GM12875 (cell line): ENCODE measurements around the gene GPR160.

Experiments used
- H3K4me3 ChIP-seq: one replicate; pipeline ENCODE4 v1.5.1; 2011; ENCODE audit warnings: low read depth, low read length, control low read depth
- TF ChIP-seq, protein P1 (sequence below): IDR thresholded peaks from 2 replicates; pipeline ENCODE4 v1.5.1; 2011; ENCODE audit warnings: low read depth, mild to moderate bottlenecking, control low read depth, inconsistent platforms, low read length, moderate library complexity, borderline replicate concordance; ENCODE audit not compliant: insufficient read depth

GPR160 gene

GRCh38 chr3:169998668-169999131 is 39.1 kb upstream of the GPR160 start:
- TF ChIP-seq, protein P1, sequence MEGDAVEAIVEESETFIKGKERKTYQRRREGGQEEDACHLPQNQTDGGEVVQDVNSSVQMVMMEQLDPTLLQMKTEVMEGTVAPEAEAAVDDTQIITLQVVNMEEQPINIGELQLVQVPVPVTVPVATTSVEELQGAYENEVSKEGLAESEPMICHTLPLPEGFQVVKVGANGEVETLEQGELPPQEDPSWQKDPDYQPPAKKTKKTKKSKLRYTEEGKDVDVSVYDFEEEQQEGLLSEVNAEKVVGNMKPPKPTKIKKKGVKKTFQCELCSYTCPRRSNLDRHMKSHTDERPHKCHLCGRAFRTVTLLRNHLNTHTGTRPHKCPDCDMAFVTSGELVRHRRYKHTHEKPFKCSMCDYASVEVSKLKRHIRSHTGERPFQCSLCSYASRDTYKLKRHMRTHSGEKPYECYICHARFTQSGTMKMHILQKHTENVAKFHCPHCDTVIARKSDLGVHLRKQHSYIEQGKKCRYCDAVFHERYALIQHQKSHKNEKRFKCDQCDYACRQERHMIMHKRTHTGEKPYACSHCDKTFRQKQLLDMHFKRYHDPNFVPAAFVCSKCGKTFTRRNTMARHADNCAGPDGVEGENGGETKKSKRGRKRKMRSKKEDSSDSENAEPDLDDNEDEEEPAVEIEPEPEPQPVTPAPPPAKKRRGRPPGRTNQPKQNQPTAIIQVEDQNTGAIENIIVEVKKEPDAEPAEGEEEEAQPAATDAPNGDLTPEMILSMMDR: no peak
- no peak overlapping the region for H3K4me3 ChIP-seq

GRCh38 chr3:169999433-169999832 is 38.4 kb upstream of the GPR160 start:
- TF ChIP-seq, protein P1: no peak
- no peak overlapping the region for H3K4me3 ChIP-seq

DNA sequence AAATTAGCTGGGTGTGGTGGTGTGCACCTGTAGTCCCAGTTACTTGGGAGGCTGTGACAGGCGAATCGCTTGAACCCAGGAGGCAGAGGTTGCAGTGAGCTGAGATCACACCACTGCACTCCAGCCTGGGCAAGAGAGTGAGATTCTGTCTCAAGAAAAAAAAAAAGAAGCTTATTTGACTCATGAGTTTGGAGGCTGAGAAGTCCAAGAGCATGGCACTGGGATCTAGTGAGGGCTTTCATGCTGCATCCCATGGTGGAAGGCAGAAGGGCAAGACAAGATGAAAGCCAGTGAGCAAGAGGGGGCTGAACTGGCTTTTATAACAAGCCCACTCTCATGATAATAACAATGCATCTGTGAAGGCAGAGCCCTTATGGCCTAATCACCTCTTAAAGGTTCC is 37.7 kb upstream of the GPR160 start:
- no peak overlapping the region for H3K4me3 ChIP-seq
- TF ChIP-seq, protein P1: no peak

DNA sequence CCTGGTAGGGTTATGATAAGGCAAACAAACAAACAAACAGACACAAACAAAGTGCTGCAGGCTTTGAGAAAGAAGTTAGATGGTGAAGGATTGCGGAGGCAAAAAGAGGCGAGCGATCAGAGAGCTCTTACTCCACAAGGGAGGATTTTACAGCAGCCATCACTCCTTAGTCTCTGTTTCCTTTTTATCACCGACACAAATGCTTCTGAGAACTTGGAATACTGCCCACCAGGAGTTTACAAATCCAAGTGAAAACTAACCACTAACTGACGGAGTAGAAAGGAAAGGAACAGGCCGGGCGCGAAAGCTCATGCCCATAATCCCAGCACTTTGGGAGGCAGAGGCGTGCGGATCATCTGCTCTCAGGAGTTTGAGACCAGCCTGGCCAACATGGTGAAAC is 35.6 kb upstream of the GPR160 start:
- TF ChIP-seq, protein P1: no peak
- H3K4me3 ChIP-seq: no peak overlapping the region

DNA sequence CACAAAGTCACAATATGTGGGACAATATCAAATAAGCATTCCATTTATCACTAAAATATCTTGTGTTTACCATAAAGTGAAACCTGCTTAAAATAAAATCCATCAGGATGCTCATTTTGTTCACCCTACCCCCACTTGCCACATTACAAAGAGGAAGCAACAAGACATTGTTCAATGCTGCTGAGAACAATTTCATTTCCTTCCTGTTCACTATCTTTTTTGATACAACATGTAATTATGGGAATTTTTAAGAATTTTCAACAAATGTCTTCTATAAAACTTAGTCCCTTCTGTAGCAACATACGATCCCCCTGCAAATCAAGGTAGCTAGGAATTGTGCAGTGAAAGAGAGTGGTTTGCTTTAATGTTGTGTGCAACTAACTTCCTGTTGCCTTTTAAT is 34.9 kb upstream of the GPR160 start:
- TF ChIP-seq, protein P1: no peak
- H3K4me3 ChIP-seq: no peak overlapping the region

DNA sequence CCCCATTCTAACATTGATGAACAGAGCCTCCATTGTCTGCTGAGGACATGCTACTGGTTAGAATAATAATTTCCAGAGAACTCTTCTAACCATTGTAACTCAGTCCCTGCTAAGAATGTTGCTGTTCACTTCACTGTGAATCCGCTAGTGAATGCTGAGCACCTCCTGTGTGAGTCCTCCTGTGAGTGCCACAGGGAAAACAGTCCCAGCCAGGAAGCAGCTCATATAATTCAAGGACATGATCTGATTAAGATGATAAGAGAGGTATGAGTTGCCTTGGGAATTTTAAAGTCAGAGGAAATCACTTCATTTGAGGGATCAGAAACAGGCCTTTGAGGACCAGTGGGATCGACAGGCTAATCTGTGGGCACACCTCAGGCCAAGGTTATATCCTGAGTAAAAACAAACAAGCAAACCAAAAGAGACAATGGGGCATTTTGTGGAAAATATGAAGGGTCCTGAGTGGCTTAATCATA is 33.9 kb upstream of the GPR160 start:
- H3K4me3 ChIP-seq: no peak overlapping the region
- TF ChIP-seq, protein P1: no peak

DNA sequence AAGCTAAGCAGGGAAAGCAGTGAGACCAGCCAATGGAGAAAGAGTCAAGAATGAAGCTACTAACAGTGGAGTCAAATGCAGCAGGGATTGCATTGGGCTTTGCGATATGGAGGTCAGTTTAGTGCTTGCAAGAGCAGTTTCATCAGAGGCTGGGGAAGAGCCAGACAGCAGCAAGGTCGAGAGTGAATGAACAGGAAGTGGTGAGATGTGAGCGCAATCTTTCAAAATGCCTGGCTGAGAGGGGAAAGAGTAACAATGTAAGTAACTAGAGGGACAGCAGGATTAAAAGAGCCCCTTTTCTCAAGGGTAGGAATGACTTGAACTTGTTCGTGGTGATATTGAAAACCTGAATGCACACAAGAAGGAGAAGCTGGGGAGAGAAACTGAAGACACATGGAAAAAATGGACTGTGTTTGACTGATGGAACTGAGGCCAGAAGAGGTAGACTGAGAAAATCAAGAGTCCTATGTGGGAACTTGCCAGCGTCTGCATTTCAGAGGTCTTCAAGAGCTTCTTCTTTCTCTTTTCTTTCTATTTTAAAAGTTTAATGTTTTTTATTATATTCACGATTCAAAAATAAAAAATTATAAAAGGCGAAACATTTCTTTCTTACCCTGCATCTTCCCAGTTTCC is 30.6 kb upstream of the GPR160 start:
- H3K4me3 ChIP-seq: no peak overlapping the region
- TF ChIP-seq, protein P1: no peak
